Hematopoietic multipotent progenitor cell (in vitro differentiated cells): Measurements from ENCODE around the gene PIEZO1. TPM values are rescaled to one million over a fixed set of nuclear protein-coding genes. Genes with fewer than 3 reads are reported as not detected.

Source experiments
- DNase-seq, 3 donors: peaks; one replicate each; pipeline ENCODE4 v3.0.0-alpha.2; 2011 to 2015; ENCODE audit warnings: low read depth in 2 of 3, low spot score in 2 of 3
- total RNA-seq: library from RNA; depleted of rRNA; stranded (reverse); fragments of >200 nt; gene quantifications from one replicate; pipeline ENCODE4 v1.2.3, GENCODE V29; 2012

Gene PIEZO1
- total RNA-seq, 1 donor: 394 TPM

DNA sequence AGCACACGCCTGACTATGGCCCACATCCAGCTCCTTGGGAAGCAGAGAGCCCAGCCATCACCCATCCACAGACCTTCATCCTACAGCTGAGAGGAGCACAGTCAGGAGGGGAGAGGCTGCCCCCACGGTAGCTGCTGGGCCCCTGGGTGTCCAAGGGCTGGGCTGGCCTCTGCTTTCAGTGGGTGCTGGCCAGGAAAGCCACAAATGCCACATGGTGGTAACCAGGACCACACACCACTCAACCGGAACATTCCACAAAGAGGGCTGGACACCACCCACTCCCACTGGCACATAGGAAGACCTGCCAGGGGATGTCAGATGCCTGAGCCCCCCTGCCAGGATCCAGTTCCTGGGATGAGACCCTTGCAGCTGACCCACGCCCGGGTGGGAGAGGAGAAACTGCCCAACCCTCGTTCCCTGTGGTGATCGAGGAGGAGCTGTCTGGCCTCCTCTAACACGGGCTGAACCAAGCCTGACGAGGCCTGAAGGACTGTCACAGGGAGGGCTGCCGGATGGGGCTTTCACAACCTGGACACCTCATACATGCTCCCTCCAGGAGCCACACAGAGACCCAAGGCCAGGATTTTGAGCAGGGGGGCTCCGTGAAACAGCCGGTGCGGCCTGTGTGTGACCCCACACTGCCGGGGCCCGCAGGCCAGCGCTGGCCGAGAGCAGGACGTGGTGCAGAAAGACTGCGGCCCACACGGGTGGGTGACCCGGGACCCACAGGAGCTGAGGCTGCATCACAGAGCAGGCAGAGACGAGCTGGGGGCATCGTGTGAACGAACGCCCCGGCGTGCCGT, 30.7 kb downstream of the PIEZO1 start:
- DNase-seq: no peak

DNA sequence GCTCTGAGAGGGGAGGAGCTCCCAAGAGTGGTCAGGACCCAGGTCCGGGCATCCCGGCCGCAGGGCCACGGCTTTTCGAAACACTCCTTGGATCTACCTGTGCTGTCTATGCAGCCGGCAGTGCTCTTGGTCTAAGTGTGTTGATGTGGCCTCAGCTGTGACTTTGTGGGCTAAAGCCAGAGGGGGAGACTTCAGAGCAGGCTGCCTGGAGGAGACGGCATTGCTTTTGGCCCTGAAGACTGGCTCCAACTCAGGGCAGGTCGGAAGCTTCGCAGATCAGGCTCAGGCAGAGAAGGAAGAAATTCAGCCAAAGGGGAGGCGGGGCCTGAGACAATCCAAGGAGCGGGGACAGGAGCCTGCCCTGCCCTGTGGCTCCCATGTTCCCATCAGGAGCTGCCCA, 31.4 kb downstream of the PIEZO1 start:
- no peak for DNase-seq

DNA sequence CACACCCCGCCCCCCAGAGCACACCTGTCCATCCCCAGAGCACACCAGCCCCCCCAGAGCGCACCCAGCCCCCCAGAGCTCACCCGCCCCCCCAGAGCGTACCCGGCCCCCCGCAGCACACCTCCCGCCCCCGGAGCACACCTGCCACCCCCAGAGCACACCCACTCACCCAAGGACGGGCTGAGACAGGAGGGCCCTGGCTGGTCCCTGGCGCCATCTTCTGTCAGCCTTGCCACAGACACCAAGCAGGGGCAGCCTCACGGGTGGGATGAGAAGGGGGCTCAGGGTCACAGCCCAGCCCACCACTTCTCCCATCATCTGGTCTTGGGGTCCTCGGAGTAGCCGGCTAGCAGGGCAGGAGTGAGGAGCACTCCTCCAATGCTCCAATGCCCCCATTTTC, 31.8 kb downstream of the PIEZO1 start:
- DNase-seq: no peak

DNA sequence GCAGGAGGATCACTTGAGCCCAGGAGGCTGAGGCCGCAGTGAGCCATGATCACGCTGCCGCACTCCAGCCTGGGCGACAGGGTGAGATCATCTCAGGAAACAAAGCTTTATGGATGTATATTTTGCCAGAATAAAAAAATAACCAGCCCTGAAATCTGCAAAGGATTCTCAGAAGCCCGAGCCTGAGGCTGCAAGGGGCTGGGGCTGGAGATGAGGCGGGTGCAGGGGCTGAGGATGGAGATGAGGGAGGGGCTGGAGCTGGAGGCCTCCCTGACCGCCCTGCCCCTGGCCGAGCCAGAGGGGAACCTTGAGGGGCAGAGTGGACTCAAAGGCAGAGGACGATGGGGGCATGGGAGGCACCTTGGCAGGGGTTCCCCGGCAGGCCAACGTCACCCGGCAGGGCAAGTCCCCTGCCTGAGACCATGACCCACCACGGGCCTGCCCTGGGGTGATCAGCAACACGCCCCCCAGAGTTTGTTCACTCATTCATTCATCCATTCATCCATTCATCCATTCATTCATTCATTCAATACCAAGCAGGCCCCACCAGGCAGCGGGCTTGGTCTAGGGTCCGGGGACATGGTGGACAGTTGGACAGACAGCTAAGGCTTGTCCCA, 32.5 kb downstream of the PIEZO1 start:
- DNase-seq: no peak

DNA sequence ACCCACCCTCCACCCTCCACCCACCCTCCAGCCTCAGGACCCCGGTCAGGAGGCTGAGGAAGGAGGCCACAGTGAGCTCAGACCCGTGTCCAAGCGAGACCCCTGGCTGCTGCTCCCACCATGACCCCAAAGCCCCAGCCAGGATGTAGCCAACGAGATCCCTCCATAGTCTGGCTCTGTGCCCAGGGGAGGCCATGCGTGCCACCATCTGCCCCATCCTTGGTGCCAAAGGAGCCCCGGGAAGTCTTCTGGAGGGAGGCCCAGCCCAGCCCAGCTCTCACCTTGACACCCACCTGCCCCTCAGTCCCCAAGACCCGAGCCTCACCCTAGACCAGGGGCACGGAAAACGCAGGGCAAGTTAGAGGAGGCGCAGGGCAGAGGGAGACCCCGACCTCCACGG, 34.2 kb downstream of the PIEZO1 start:
- DNase-seq: no peak

DNA sequence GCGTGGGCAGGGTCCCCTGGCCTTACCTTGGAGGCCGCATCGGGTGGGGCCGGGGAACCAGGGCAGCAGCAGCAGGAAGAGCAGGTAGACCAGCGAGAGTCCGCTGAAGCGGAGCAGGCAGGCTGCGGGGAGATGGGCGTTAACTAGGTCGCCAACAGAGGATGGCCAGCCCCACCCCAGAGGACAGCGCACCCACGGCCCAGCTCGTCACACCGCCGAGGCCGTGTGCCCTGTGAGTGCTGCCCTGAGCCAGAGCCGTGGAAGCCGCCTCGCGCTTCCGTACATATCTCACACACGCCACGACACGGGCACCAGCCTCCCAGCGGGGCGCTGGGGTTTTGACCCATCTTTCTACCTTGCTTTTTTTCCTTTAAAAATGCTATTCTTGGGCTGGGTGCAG, 35.7 kb downstream of the PIEZO1 start:
- no peak for DNase-seq

DNA sequence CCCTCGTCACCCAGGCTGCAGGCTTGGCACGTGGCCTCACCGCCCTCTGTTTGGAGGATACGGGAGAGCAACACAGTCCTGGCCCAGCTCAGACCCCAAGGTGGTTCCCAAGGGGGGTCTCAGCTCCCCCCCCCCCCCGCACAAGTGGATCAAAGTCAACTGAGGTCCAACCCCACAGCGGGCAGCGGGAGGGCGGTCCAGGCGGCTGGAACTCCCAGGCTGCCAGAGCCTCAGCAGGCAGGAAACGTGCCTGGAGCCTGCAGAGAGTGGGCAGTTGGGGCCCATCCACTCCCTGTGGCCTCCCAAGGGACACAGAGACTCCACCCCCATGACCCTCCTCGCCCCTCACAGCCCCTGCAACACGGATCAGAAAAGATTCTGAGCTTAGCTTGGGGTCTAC, 36.7 kb downstream of the PIEZO1 start:
- DNase-seq: no peak

DNA sequence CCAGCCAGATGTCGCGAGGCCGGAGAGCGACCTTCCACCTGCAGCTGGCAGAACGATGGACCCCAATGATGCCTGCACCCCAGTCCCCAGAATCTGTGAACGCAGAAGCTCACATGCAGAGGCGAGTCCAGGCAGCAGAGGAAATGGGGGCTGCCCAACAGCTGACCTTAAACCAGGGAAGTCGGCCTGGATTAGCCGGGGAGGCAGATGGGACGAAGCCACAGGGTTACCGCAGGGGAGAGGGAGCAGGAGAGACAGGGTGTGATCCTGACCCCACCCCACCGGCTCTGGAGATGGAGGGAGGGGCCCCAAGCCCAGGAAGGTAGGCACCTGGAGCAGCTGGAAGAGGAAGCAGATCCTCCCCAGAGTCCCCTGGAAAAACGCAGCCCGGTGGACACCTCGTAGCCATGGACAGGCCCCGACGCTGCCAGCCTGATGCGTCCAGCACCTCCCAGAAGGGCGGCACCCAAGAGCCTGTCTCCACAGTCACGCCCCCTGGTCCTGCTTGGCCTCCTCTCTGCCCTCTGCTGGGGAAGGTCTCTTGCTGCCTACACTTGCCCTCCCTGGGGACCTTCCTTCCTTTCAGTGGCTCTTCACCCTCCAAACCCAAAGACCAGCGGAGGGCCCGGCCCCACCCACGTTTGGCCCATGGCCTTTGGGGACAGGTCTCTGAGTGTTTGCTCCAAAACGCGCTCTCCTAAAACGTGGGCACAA, 37.3 kb downstream of the PIEZO1 start:
- DNase-seq: peak in 2 of 3 donors; percentile 74 to 76

DNA sequence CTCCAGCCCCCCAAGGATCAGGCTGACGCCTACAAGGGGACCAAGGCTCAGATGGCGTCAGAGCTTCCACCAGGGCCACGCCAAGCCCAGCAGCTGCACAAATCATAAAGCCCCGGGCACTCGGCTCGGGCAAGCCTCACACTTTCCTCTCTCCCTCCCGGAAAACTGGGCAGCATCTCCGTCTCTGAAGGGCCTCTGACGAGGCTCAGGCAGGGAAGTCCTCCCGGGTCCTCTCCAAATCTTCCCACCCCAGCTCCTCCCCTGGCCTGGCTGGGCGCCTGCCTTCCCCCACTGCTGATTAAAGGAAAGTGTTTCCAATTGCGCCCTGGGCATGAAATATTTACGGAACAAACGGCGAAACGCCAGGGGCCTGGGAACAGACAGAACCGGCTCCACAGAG, 38.5 kb downstream of the PIEZO1 start:
- no peak for DNase-seq

DNA sequence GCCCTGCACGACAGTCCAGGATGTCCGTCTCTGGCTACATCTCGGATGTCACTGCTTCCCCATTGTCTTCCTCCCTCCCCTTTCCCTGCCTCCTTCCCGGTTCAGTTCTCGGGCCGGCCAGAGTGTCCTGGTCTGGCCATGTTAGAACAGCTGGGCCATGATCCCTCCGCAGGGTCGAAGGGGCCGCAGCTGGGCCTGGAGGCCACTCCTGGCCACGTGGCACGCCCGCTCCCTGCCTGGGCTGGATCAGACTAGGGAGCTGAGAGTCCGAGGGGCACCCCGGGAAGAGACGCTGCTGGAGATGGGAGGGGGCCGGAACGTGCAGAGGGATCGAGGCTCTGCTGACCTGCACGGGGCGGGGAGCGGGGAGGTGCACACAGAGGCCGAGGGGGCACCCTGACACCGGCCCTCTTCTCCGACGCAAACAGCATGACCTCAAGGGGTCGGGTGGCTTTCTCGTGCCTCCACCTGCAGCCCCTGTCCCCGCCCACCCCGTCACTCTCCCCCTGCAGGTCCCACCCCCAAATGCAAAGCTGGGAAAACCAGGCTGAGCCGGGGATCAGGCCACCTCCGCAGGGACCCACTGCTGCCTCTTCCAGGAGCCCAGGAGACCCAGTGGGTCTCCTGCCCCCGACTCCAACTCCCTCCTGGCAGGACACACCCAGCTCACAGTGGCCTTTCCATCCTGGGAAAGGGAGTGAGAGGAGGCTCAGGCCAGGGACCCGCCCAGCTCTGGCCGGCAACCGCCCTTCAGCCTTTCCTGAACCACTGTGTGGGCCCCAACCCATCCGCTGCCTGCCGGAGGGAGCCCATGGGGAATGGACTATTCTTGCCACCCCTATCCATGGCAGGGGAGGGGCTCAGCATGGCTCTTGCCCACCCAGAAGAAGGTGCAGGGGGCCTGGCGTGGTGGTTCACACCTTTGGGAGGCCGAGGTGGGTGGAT, 40.2 kb downstream of the PIEZO1 start:
- DNase-seq: no peak

DNA sequence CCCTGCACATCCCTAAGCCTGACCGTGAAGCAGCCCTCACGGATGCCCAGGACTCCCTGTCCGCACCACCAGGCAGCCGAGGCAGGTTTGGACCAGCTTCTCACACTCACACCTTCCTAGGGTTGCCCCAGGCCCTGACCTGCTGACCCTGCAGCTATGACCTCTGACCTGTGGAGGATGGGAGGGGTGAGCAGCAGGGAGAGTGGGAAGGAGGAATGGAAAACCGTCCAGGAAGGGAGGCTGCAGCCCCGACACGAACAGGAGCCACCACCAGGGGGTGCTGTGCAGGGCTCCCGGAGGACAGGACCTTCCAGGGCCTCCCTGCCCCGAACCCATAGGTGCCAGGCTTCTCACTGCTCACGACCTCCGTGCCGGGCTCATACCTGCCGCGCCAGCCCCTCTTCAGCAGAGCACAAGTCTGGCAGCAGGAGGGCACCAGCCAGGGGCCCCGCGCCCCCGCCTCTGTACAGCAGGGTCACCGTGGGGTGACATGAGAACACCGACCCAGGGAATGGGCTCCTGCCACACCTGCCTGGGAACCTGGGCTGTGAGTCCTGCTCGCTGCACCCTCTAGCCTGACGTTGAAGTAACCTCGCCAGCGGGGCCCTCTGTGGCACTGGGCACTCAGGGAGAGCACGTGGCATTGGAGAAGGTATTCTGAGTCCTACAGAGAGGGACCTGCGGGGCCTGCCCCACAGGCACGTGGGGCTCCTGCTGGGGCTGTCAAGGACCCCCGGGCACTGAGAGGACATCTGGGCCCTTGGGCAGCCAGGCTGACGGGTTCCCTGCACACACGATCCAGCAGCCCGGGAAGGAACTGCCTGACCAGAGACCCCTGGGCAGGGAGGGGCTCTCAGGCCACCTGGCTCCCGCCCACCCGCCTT, 41.1 kb downstream of the PIEZO1 start:
- peak; percentile 57 to 59 (median 57) for DNase-seq

DNA sequence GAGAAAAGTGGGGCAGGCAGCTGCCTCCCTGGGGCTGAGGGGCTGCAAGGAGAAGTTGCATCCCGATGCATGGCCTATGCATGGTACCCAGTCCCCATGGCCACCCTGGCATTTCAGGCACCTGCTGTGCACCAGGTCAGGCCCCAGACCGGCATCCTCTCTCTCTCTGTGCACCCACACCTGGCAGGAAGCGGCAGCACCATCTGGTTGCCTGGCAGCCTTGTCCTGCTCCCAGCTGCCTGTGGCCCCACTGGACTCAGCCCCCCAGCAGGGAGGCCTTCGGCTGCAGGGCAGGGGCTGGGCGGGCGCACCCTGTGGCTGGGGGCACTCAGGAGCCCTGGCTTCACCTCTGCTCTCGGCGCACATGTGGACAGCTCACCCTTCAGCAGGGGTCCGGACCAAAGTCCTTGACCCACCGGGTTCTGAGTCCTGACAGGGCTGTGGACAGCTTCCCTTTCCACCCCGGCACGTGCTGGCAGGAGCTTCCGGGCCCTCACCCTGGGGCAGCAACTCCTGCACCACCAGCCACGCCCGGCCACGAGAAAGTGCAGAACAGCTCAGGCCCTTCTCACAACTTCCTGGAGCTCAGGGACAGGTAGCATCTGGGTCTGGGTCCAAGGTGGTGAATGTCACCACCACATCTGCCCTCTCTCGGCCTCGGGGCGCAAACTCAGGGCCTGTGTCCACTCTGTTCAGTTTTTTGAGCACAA, 42.0 kb downstream of the PIEZO1 start:
- DNase-seq: no peak

DNA sequence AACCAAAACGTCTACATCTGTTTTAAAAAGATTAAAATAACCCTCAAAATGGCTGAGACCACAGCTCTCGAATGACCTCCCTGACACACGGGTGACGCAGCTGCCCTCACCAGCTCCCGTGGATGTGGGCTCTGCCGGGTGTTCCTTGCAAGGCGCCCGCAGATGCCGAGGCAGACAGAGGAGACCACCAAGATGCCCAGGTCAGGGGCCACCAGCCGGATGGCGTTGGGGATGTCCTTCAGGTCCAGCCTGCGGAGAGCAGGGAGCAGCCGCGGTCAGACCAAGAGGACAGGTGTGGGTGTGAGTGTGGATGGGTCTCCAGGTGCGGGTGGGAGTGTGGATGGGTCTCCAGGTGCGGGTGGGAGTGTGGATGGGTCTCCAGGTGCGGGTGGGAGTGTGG, 43.7 kb downstream of the PIEZO1 start:
- no peak for DNase-seq

DNA sequence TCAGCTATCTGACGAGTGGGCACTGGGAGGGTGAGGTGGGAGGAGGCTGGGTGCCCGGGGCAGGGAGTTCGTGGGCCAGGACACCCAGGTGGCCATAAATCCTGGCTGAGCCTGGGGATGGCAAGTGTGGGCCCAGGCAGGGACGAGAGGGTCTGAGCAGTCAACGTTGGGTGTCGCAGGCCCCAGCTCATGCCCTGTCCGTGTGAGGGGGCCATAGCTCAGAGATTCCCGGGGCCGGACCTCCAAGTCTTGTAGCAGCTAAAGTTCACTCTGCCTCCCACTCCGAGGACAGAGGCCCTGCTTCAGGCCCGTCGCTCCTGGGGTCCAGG, 44.3 kb downstream of the PIEZO1 start:
- DNase-seq: no peak

DNA sequence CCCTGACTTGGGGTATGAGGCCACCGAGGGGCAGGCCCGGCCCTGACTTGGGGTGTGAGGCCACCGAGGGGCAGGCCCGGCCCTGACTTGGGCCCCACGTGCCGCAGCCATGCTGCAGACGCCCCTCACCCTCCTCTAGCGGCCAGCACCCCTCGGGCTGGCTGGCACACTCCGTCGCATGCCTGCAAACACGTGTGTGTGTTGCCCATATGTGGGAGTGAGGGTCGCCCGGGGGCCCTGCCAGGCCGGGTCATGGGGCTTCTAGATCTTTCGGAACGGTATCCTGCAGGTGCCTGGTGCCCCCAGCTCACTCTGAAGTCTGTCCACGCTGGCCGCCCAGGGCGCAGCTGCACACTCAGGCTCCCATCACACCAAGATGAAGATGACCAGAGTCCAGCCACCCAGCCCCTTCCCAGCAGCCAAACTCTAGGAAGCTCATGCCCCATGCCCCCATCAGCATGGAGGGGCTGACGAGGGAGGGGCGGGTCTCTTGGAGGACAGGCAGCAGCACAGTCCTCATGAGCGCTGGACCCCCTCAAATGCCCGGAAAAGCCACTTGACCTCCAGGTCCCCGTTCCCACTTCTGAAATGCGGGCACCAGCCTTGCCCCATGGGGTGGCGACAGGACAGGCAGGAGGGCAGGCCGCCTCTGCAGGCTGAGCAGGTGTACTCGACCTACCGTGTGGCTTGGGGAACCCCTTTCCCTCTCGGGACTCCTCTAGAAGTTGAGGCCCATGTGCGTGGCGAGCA, 44.9 kb downstream of the PIEZO1 start:
- no peak for DNase-seq

DNA sequence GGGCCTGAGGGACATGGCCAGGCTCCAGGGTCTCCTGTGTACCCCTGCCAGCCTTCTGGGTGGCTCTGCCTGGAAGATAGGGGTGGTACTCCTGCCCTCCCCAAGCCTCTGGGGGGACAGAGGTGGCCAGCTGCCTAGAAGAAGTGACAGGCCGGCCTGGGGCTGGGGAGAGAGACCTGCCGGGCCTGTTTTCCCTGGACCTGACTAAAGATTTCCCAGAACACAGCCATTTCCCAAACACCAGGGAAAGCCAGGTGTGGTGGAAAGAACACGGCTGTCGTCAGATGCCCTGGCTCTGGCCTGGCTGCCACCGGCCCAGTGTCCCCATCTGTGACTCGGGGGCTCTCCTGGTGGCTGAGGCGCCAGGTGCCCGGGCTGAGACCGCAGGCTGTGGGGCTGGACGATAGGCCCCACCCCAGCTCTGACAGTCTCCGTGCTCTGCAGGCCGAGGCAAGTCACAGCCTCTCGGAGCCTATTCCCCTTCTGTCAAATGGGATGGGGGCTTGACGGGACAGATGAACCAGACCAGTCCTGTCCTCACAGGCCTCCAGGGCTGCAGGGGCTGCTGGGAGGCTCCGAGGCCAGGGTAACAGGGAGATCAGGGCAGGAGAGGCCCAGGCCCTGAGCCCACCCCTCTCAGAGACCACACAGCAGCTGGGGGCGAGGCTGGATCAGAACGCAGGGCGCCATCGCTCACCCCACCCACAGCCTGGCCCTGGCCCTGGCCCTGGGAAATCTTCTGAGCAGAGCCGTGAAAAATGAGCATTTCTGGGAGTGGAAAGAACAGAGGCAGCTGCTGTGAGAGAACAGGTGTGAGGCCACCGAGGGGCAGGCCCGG, 45.7 kb downstream of the PIEZO1 start:
- no peak for DNase-seq

DNA sequence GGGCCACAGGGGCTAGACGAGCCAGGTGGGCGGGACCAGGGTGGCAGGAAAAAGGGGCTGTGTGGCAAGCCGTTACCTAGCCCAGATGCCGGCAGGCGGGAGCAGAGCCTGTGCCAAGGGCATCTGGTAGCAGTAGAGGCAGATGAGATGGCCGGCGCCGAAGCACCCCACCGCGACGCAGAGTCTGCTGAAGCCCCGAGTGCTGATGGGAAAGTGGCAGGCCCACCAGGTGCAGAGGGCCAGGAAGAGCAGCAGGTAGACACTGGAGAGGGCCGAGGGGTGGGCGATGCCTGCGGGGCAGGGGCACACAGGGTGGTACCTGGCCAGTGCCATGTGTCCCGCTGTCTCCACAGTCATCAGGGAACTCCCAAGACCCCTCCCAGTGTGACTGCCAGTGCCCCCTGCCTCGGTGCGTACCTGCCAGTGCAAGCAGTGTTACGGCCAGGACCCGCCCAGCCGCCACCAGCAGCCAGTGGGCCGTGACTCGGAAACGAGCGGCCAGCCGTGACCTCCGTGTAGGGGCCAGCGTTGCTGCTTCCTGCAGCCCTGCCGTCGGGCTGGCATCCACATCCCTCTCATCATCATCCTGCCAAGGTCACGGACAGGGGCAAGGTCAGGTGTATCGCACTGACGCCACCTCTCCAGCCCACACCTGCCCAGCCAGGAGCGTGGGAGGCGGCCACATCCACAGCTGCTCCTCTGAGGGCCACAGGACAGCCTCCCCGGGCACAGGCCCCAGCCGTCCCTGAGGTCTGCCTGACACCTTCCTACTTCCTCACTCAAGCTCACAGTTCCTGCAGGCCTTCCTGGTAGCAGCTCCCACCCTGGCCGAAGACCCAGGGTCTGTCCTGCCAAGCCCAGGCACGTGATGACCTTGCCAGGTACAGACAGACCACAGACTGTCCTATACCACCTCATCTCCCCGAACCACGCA, 46.6 kb downstream of the PIEZO1 start:
- DNase-seq: no peak
